ENCODE results near the gene PDCD6IP.

PDCD6IP gene

GRCh38 chr3:33885496-33885895 is 87.1 kb downstream of the PDCD6IP start:
- H3K9me3 ChIP-seq (ENCODE audit: control insufficient read depth, low read length): no peaks in the 10 kb centered on the region
- H3K4me3 ChIP-seq (ENCODE audit: low read length): no peak overlapping the region
- no peak overlapping the region for H3K9ac ChIP-seq (ENCODE audit: low read length)
- no peaks in the 10 kb centered on the region for H3K4me1 ChIP-seq (ENCODE audit: control insufficient read depth, insufficient read depth, low read length)
- no peaks in the 10 kb centered on the region for H3K36me3 ChIP-seq (ENCODE audit: control insufficient read depth, insufficient read depth, low read length)
- no peaks in the 10 kb centered on the region for H3K27me3 ChIP-seq (ENCODE audit: control insufficient read depth, insufficient read depth, low read length)

- Histone ChIP-seq H3K4me1 (ENCODE audit: control insufficient read depth, insufficient read depth, low read length) (no peaks in the 10 kb centered on the region), H3K4me3 (ENCODE audit: low read length) (no peak overlapping the region), H3K36me3 (ENCODE audit: control insufficient read depth, insufficient read depth, low read length) (no peaks in the 10 kb centered on the region), H3K27me3 (ENCODE audit: control insufficient read depth, insufficient read depth, low read length) (no peaks in the 10 kb centered on the region), H3K9ac (ENCODE audit: low read length) (no peak overlapping the region), H3K9me3 (ENCODE audit: control insufficient read depth, low read length) (no peaks in the 10 kb centered on the region)
Measured at GRCh38 chr3:33886015-33886414, 87.6 kb downstream of the PDCD6IP start.

GRCh38 chr3:33887478-33887877 is 89.0 kb downstream of the PDCD6IP start:
- no peak overlapping the region for H3K4me3 ChIP-seq (ENCODE audit: low read length)
- H3K36me3 ChIP-seq (ENCODE audit: control insufficient read depth, insufficient read depth, low read length): no peaks in the 10 kb centered on the region
- no peaks in the 10 kb centered on the region for H3K4me1 ChIP-seq (ENCODE audit: control insufficient read depth, insufficient read depth, low read length)
- H3K9ac ChIP-seq (ENCODE audit: low read length): no peak overlapping the region
- no peaks in the 10 kb centered on the region for H3K27me3 ChIP-seq (ENCODE audit: control insufficient read depth, insufficient read depth, low read length)
- H3K9me3 ChIP-seq (ENCODE audit: control insufficient read depth, low read length): no peaks in the 10 kb centered on the region

GRCh38 chr3:33889394-33890039 is 91.1 kb downstream of the PDCD6IP start:
- H3K27me3 ChIP-seq (ENCODE audit: control insufficient read depth, insufficient read depth, low read length): no peaks in the 10 kb centered on the region
- no peaks in the 10 kb centered on the region for H3K9me3 ChIP-seq (ENCODE audit: control insufficient read depth, low read length)
- H3K4me1 ChIP-seq (ENCODE audit: control insufficient read depth, insufficient read depth, low read length): no peaks in the 10 kb centered on the region
- H3K36me3 ChIP-seq (ENCODE audit: control insufficient read depth, insufficient read depth, low read length): no peaks in the 10 kb centered on the region
- no peak overlapping the region for H3K9ac ChIP-seq (ENCODE audit: low read length)
- no peak overlapping the region for H3K4me3 ChIP-seq (ENCODE audit: low read length)

GRCh38 chr3:33892655-33893054 is 94.2 kb downstream of the PDCD6IP start:
- H3K36me3 ChIP-seq (ENCODE audit: control insufficient read depth, insufficient read depth, low read length): no peaks in the 10 kb centered on the region
- H3K27me3 ChIP-seq (ENCODE audit: control insufficient read depth, insufficient read depth, low read length): no peaks in the 10 kb centered on the region
- no peak overlapping the region for H3K9ac ChIP-seq (ENCODE audit: low read length)
- no peaks in the 10 kb centered on the region for H3K4me1 ChIP-seq (ENCODE audit: control insufficient read depth, insufficient read depth, low read length)
- no peak overlapping the region for H3K4me3 ChIP-seq (ENCODE audit: low read length)
- no peaks in the 10 kb centered on the region for H3K9me3 ChIP-seq (ENCODE audit: control insufficient read depth, low read length)

GRCh38 chr3:33895658-33896057 is 97.2 kb downstream of the PDCD6IP start:
- no peaks in the 10 kb centered on the region for H3K9me3 ChIP-seq (ENCODE audit: control insufficient read depth, low read length)
- no peak overlapping the region for H3K4me3 ChIP-seq (ENCODE audit: low read length)
- no peaks in the 10 kb centered on the region for H3K27me3 ChIP-seq (ENCODE audit: control insufficient read depth, insufficient read depth, low read length)
- no peaks in the 10 kb centered on the region for H3K4me1 ChIP-seq (ENCODE audit: control insufficient read depth, insufficient read depth, low read length)
- H3K9ac ChIP-seq (ENCODE audit: low read length): no peak overlapping the region
- no peaks in the 10 kb centered on the region for H3K36me3 ChIP-seq (ENCODE audit: control insufficient read depth, insufficient read depth, low read length)

- no peaks in the 10 kb centered on the region for H3K9me3 ChIP-seq (ENCODE audit: control insufficient read depth, low read length)
- H3K36me3 ChIP-seq (ENCODE audit: control insufficient read depth, insufficient read depth, low read length): no peaks in the 10 kb centered on the region
Measured at GRCh38 chr3:33897306-33897705, 98.9 kb downstream of the PDCD6IP start.

GRCh38 chr3:33898901-33899300 is 100.5 kb downstream of the PDCD6IP start:
- no peak overlapping the region for H3K9ac ChIP-seq (ENCODE audit: low read length)
- no peaks in the 10 kb centered on the region for H3K4me1 ChIP-seq (ENCODE audit: control insufficient read depth, insufficient read depth, low read length)
- no peaks in the 10 kb centered on the region for H3K27me3 ChIP-seq (ENCODE audit: control insufficient read depth, insufficient read depth, low read length)
- no peaks in the 10 kb centered on the region for H3K36me3 ChIP-seq (ENCODE audit: control insufficient read depth, insufficient read depth, low read length)
- no peaks in the 10 kb centered on the region for H3K9me3 ChIP-seq (ENCODE audit: control insufficient read depth, low read length)
- H3K4me3 ChIP-seq (ENCODE audit: low read length): no peak overlapping the region

More at GRCh38 chr3:33897306-33897705, 98.9 kb downstream of the PDCD6IP start:
- Histone ChIP-seq H3K9ac (ENCODE audit: low read length) (no peak overlapping the region), H3K27me3 (ENCODE audit: control insufficient read depth, insufficient read depth, low read length) (no peaks in the 10 kb centered on the region), H3K4me1 (ENCODE audit: control insufficient read depth, insufficient read depth, low read length) (no peaks in the 10 kb centered on the region), H3K4me3 (ENCODE audit: low read length) (no peak overlapping the region)

GRCh38 chr3:33900440-33900808 is 102.0 kb downstream of the PDCD6IP start:
- Histone ChIP-seq H3K4me1 (ENCODE audit: control insufficient read depth, insufficient read depth, low read length) (no peaks in the 10 kb centered on the region), H3K9me3 (ENCODE audit: control insufficient read depth, low read length) (no peaks in the 10 kb centered on the region), H3K36me3 (ENCODE audit: control insufficient read depth, insufficient read depth, low read length) (no peaks in the 10 kb centered on the region), H3K27me3 (ENCODE audit: control insufficient read depth, insufficient read depth, low read length) (no peaks in the 10 kb centered on the region), H3K9ac (ENCODE audit: low read length) (no peak overlapping the region), H3K4me3 (ENCODE audit: low read length) (no peak overlapping the region)

GRCh38 chr3:33900809-33901505 is 102.5 kb downstream of the PDCD6IP start:
- H3K36me3 ChIP-seq (ENCODE audit: control insufficient read depth, insufficient read depth, low read length): no peaks in the 10 kb centered on the region

GRCh38 chr3:33901862-33902563 is 103.6 kb downstream of the PDCD6IP start:
- H3K4me1 ChIP-seq (ENCODE audit: control insufficient read depth, insufficient read depth, low read length): no peaks in the 10 kb centered on the region
- no peaks in the 10 kb centered on the region for H3K27me3 ChIP-seq (ENCODE audit: control insufficient read depth, insufficient read depth, low read length)
- no peak overlapping the region for H3K9ac ChIP-seq (ENCODE audit: low read length)
- no peak overlapping the region for H3K4me3 ChIP-seq (ENCODE audit: low read length)
- no peaks in the 10 kb centered on the region for H3K9me3 ChIP-seq (ENCODE audit: control insufficient read depth, low read length)
- H3K36me3 ChIP-seq (ENCODE audit: control insufficient read depth, insufficient read depth, low read length): no peaks in the 10 kb centered on the region

More at GRCh38 chr3:33900809-33901505, 102.5 kb downstream of the PDCD6IP start:
- H3K9me3 ChIP-seq (ENCODE audit: control insufficient read depth, low read length): no peaks in the 10 kb centered on the region
- H3K27me3 ChIP-seq (ENCODE audit: control insufficient read depth, insufficient read depth, low read length): no peaks in the 10 kb centered on the region
- no peak overlapping the region for H3K4me3 ChIP-seq (ENCODE audit: low read length)
- no peak overlapping the region for H3K9ac ChIP-seq (ENCODE audit: low read length)
- H3K4me1 ChIP-seq (ENCODE audit: control insufficient read depth, insufficient read depth, low read length): no peaks in the 10 kb centered on the region

- H3K4me1 ChIP-seq (ENCODE audit: control insufficient read depth, insufficient read depth, low read length): no peaks in the 10 kb centered on the region
- H3K36me3 ChIP-seq (ENCODE audit: control insufficient read depth, insufficient read depth, low read length): no peaks in the 10 kb centered on the region
- no peak overlapping the region for H3K4me3 ChIP-seq (ENCODE audit: low read length)
- no peaks in the 10 kb centered on the region for H3K27me3 ChIP-seq (ENCODE audit: control insufficient read depth, insufficient read depth, low read length)
- no peaks in the 10 kb centered on the region for H3K9me3 ChIP-seq (ENCODE audit: control insufficient read depth, low read length)
- H3K9ac ChIP-seq (ENCODE audit: low read length): no peak overlapping the region
Measured at GRCh38 chr3:33904730-33905129, 106.3 kb downstream of the PDCD6IP start.

Measured in mucosa of stomach (tissue), 1 donor.